Stimulated activated CD8-positive, alpha-beta memory T cell treated with anti-CD3 and anti-CD28 coated beads, Interleukin-4, amount 100 ng/mL, for 48 hours (primary cell): ENCODE measurements around the gene FADS3.

Experiments used
- DNase-seq: peaks from one replicate; pipeline ENCODE4 v3.0.0-alpha.2; 2020

FADS3 gene

DNA sequence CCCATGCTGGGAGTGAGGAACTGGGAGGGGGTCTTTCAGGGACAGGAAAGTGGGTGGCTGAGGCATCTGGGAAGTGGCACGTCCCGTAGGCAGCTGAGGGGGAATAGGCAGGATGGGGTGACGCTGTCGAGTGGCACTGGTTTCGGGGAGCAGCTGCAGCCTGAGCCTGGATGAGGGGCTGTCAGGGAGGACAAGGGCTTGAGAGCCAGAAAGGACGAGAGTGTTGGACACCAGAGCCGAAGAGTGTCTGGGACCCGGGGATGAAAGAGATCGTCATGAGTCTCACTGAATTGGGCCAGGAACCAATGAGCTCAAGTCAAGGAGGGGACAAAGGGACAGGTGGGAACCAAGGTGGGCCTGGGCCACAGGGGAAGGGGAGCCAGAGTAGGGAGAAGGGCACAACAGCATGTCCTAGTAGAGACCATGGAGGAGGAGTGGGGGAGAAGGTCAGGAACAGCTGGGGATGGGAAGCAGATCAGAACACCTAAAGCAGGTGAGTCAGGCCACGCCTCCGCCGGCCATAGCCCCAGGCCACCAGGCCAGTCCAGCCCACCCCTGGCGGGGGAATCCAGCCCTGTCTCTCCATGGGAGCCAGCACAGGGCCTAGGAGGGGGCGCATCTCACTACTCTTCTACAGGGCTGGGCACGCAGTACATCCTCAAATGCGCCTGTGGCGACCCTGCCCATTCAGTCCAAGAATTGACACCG is 21.8 kb upstream of the FADS3 start:
- DNase-seq = no peak

DNA sequence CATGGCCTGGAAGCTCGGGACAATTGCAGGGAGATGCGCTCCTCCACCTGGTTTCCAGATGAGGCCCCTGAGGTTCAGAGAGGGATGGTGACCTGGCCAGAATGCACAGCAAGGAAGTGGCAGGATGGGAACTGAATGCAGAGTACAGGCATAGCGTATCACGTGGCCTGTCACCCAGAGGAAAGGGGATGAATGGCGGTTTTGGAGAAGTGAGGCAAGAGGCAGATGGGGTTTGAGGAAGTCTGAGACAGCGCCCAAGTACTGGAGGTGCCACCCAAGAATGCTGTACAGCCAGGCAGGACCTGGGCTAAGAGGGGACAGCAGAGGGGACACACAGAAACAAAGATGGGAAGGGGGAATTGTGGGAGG is 21.2 kb upstream of the FADS3 start:
- DNase-seq = no peak

DNA sequence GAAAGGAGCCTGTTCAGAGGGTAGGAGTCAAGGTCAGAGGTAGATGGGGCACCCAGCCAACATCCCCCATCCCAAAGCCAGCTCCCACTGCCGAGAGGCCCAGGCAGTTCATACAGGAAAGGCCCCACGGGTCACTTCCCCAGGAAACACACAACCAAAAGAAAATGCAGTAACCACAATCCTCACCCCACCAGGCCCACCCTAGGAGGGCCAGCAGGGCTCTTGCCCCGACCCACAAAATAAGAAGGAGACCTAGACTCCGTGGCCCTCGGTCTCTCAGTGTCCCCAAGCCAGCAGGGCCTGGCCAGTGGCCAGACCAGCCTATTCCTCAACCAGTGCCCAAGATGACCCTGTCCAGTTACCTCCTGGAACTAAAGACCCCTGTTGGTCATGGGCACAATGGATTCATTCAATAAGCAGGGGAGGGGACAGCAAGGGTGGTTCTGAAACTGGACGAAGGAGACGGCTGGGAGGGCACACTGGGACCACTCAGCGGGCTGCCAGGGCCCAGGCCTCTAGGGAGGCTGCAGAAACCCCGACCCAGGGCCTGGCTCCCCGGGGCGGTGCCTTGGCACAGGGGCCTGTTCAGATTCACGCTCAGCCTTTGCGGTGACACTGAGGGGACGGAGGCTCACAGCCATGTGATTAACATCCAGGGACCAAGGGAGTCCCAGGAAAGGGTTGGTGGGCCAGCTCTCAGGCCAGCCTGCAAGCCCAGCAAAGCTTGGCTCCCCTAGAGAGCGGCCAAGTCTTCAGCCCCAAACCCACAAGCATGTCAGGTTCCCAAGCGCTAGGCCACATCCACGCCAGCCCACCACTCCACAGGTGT is 20.6 kb upstream of the FADS3 start:
- no peak for DNase-seq

DNA sequence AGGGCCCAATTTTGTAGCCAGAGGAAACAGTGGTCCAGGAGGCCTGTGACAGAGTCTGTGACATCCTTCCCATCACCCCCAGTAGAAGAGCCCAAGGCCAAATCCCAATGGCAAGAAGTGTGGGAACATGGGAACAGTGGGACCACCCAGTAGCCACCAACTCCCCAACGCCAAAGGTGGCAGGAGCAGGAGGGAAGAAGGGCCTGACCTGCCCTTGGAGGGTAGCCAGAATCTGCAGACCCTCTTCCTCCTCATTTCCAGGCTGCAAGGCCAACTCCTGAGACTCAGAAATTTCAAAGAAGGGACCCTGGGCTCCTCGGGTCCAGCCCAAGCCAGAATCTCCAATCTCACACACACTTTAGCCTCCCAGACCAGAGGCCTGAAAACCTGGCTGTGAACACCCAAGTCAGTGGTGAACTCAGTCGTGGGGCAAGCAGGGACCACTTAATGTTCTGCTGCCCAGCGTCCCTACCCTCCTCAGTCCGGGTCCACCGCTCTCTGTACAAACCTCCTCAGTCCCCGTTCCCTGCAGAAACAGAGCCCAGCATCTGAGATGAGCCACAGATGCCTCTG is 19.9 kb upstream of the FADS3 start:
- DNase-seq = no peak

DNA sequence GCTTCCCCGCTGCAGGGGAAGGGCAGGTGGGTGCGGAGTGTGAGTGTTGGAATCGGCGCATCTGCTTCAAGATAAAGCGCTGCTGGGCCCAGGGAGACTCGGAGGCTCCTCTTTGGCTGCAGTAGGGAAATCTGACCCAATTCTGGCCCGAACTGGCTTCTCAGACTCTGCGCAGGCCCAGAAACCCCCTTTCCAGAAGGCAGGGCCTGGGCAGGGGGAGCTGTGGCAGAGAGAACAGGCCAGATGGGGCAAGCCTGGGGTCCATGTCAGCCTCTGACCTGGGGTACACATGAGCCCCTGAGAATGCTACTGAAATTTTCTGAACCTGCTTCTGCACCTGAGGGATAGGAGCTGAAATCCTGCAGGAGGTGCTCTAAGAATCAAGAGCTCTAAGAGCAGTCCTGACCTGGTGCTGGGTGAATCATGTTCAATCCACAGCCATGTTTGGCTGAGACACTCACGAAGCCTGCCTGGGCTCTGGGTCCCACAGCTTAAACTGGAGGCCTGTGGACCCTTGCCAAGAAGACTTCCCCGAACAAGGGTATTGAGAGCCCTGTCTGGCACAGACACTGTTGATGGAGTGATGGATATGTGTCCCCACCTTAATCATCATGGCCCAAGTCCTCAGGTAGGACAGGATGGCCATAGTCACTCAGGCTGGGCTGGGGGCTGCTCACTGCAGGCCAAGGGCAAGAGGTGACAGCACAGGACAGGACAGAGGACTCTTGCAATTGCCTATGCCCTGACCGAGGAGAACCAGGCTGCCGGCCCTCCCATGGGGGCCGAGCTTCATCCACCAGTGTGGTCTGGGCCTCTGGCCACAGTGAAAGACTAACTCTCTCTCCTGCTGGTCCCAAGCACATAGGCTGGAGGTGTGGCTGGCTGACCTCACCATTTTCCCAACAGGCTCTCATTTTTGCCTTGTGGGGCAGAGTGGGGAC is 19.1 kb upstream of the FADS3 start:
- DNase-seq = no peak

DNA sequence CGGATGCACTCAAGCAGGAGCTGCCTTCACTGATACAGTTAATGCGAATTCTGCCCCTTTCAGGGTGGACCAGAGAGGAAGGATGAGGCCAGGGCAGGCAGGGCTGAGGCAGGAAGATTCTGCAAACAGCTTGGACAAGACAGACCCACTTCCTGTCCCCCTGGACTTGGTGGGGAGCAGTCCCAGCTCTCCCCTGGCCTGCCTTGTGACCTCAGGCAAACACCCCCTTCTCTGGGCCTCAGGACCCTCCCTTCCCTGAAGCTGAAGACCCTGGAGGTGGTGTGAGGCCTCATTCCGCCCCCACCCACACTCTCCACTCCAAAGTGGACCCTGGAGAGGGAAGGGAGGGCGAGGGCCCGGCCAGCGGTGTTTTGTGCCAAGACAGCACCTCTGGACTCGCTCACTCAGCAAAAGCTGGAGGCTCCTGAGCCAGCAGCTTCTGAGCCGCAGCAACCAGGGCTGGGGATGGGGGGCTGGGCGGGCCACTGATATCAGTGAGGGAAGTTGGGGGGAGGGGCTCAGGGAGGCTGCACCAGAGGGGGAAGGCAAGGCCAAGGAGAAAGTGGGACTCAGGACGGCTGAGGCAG is 17.5 kb upstream of the FADS3 start:
- no peak for DNase-seq

DNA sequence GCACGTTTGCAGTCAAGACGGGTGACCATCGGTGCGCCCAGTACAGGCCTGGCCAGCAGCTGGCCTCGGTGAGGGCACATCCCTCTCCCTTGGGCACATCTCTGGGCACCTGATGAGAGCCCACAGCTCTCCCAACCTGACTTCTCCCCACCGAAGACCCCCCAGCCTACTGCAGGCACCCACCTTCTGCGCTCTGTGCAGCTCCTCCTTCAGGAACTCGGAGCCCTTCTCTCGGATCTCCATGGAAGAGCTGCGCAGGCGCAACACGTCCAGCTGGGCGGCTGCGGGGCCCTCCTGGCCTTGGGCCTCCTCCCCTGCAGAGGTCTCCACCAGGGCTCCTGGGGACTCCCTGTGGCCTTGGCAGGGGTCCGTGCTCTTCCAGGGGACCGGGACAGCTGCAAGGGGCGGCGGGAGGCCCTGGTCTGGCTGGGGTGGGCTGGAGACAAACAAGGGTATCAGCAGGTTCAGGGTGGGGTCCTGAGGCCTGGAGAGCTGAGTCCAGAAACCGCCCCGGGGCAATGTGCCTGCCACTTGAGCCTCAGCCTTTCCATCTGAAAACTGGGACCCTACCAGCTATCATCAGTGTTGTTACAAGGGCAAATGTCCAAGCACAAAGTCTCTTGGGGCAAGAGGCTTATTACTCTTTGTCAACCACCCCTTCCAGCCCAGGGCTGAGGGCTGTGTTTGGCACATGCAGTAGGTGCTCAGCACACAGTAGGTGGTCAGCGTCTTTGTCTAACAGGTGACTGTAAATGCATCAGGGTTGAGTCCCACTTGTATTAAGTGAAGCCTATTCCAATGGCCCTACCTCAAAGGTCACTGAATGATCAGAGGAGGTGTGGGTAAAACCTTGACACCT is 16.8 kb upstream of the FADS3 start:
- DNase-seq = no peak

DNA sequence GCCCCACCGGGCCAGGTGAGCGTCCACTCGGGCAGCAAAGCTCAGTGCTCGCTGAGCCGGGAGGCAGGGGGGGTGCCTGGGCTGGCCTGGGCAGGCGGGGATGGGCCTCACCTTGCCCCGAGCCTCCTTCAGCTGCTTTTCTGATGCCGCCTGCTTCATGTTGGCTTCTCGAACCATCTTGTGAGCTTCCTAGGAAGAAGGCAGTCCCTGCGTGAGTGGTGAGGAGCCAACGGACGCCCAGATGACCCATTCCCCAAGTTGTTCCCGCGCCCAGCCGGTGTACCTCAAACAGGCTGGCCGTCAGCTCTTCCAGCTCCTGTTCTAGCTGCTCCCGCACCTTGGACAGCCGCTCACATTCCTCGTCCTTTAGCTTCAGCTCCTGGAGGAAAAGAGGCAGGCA is 15.9 kb upstream of the FADS3 start:
- no peak for DNase-seq

DNA sequence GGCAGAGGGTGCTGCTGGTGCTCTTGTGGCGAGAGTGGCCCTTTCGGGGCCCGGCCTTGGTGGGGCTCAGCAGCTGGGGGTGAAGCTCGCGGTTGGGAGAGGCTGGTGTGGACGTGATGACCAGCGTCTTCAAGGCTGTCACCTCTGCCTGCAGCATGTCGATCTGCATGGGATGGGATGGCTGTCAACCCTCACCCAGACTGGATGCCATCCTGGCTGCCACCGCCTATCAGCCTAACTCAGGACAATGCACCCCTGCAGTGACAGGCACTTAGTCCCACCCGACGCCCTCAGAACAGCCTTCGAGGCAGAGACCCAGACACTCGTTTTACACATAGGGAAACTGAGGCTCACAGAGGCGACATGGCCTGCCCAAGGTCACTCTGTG is 15.2 kb upstream of the FADS3 start:
- DNase-seq = no peak

DNA sequence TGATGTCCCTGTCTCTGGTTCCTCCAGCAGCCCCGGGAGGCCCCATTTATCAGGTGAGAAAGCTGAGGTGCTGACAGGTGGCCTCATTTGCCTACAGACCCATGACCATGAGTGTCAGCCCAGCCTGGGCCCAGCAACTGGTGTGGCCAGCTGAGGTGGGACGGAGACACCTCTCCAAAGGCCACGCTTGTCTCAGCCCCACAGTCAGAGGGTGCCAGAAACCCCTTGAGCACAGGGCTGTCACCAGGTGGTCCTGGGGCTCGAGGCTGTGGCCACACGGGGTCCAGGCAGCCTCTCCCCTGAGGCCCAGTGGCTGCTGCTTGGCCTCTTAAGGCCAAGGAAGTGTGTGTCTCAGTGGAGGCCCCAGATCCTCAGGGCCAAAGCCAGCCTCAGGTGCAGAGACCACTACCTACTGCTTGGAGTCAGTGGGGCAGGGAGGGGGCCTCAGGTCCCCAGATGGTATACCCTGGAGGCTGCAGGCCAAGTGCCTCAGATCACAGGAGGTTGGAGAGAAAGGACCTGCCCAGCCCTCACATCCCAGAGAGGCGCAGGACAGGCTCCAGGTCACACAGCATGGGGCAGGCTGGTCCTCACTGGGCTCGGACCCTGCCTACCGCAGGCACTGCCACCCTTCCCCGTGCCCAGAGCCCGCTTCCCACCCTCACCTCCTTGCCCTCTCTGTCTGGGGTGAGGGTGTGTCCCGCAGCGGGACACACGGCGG is 14.6 kb upstream of the FADS3 start:
- no peak for DNase-seq

DNA sequence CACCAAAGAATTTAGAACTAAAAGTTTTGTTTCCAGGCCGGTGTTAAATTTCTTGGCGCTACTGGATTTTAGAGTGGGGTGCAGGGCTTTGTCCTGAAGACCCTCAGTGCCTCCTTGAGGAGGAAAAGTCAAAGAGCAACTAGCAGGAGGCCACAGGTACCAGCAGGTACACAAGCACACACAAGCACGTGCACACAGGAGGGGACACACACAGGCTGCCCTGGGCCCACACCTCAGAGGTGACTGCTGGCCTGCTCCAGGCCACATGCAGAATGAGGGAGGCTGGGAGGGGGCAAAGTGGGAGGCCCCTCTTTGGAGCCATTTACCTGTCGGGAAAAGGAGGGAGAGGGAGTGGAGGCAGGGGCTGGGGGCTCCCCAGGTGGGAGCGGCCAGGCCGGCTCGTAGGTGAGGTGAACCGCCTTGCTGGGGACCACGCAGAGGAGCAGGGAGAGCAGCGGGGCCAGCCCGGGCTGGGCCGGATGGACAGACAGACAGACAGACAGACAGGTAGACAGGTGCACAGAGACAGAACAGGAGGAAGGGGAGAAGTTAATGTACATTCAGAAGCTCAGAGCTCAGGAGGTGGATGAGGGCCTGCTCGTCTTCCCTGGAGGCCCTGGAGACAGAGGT is 13.8 kb upstream of the FADS3 start:
- DNase-seq = no peak

DNA sequence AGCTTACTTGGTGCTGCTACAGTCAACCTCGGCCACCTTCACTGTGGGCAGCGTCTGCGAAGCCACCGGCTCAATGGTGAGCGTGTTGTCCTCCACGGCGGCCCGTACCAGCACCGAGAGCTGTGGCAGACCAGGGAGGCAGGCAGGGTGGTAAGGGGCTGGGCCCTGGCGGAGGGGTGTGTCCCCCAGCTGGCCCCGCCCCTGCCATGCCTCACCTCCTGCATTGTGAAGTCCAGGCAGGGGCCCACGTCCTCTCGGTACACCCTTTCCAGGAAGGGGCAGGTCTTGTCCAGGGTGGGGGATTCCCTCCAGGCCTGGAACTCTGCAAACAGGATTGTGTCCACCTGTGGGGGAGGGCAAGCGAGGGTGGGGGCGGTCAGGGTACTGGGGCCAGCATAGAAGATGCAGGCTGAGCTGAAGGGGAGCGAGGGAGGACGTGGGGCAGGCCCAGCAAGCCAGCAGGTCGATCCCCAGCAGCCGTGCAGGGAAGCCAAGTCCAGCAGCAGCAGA is 13.2 kb upstream of the FADS3 start:
- DNase-seq = peak; percentile 48

DNA sequence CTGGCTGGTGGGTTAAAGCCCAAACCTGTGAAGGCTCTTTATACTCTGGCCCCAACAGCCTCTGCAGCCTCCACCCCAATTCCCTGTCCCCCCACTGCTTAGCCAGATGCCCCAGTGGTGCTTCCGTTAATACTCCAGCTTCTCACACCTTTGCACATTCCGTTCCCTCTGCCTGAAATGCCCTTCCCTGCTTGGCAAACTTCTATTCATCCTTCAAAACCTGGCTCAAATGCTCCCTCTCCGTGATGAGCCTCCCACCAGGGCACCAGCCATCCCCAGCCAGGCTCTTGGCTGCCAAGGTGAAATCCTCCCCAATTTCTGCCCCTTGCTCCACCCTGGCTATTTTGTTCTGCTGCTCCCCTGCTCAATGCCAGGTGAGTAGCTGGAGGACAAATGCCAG is 12.5 kb upstream of the FADS3 start:
- DNase-seq = no peak

DNA sequence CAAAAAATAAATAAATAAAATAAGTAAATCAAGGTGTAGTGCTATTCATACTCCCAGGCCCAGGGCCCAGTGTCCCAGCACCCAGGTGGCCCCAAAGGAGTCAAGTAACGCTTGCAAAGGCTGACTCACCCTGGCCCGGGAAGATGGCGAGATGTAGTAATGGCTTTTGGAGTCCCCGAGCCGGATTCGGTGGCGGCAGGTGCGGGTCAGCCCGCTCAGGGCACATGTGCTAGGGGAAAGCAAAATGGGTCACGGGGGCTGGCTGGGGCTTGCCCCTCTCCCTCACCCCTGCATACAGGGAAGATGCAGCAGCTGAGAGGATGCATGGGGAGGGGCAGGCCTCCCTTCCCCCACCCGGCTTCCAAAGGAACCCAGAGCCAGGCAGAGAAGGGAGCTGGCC is 11.0 kb upstream of the FADS3 start:
- DNase-seq = no peak

DNA sequence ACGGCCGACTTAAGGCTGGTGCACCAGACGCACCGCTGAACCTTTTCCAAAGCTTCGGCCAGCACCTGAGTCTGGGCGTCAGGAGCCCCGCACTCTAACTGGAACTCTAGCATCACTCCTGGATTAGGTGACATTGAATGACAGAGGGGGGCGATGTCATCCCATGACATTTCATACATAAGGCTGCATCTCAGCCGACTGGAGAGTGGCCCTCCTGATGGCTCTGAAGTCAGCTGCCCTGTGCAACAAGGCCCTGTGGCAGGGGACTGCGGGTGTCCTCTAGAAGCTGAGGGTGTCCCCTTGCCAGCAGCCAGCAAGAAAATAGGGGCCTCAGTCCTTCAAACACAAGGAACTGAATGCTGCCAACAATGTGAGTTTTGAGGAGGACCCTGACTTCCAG is 10.1 kb upstream of the FADS3 start:
- DNase-seq = no peak

DNA sequence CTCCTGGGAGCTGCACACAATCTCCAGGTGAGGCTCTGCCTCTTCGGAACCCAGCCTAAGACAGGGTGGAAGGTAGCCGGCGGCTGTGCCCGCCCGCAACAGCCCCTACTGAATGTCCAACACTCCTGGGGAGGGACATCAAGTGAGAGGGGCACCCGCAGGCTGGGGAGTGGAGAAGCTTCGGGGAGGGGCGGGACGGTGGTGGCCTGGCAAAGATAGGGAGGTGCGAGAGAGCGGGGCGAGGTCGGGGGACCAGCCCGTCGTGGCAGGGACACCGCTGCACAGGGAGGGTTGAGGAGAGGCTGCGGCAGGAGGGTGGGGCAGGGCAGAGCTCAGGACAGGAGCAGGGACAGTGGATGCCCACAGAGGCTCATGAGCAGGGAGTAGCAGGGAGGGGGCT is 8.9 kb upstream of the FADS3 start:
- no peak for DNase-seq

DNA sequence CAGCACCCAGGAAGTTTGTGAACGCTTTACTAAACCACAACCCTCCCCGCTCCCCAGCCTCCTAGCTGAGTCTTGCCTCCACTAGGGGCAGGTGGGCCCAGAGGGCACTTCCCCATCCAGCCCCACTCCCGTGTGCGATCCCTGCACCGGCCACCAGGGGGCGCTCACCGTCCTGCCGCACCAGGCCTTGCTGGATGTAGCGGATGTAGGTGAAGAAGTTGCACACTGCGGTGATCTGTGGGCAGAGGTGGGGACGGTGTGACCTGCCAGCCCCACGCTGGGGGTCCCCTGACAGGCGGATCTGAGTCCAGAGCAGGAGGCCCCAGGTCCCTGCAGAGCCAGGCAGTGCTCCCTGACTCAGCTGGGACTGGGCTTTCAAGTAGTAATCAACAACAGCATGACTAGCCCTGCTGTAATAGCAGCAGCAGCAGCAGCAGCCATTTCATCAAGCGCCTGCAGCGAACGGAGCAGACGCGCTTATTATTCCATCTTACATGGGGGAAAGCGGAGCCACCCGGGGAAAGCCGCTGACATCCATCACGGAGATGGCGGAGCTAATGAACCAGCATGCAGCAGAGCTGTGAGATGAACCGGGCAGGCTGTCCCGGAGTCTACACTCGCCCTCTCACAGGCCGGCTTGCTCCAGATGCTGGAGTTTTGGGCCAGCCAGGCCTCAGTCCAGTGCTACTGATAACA is 7.9 kb upstream of the FADS3 start:
- peak; percentile 98 for DNase-seq

DNA sequence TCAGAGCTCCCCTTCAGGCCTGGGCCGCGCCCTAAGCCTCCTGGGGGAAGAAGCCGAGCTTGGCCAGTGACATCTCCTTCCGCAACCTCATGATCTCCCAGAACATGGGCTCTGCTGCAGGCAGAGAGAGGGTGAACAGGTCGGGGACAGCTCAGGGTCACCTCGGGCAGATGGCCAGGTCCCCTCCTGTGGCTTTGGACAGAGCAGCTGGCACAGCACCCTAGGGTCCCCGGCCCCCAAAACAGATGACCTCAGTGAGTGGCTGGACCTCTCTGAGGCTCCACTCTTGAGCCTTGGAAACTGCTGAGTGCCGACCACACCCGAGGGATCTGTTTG is 6.9 kb upstream of the FADS3 start:
- DNase-seq = no peak

DNA sequence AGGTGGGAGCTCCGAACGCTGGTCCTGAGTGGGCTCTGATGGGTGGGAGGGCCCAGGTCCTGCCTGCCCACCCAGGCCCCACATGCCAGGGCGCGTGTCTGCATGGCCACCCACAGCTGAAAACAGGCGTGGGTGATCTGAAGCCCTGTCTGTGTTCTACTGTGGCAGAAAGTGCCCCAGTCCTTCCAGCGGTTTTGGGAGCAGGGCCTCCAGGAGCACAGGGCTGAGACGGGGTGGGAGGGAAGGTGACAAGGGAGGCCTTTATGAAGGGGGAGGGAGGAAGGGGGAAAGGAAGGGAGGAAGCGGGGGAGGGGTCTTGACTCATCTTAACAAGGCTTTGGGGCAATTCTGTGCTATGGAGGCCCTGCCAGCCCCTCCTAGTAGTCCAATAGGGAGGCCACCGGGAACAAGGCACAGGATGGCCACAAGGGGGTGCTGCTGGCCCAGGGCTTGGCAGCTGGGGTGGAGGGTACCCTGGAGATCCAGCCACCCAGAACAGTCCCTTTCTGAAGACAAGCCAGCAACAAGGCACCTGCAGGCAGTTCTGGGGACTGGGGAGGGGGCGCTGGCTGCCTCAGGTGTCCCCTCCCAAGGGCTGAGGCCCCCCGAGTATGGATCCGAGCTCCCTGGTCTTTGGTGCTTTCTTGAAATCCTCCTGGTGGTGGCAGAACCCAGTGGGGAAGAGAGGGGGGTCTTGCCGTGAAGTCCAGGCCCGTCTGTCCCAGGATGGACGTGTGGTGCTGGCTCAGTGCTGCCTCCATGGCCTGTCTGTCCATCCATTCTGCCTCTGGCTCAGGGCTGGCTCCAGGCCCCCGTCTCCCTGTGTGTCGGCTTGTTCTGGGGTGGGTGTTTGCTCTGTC is 6.3 kb upstream of the FADS3 start:
- DNase-seq = peak; percentile 91
